ENCODE data around the gene IL4R. TPM values are rescaled to one million over a fixed set of nuclear protein-coding genes. Genes with fewer than 3 reads are reported as not detected.

IL4R gene
- total and polyA plus RNA-seq, 2 of the 13 experiments (the other 11 are each of a cell fraction or from before 2014, with no cell fraction given): 15.9 to 49.6 TPM

GRCh38 chr16:27313422-27314160 is at the start of gene IL4R (continued):
- TF ChIP-seq PRDM4 (CRISPR knock-in tag; IDR thresholded peaks at IDR 0.05; ENCODE audit: borderline replicate concordance) (no peak), DRAP1 (CRISPR knock-in tag; IDR thresholded peaks at IDR 0.05) (peak; percentile 77), ZUFSP (CRISPR knock-in tag; IDR thresholded peaks at IDR 0.05; ENCODE audit: borderline replicate concordance) (no peak), CEBPB (IDR thresholded peaks at IDR 0.05; ENCODE audit: borderline replicate concordance, low read depth, low read length) (peak; percentile 72; the same call in 1 of the 2 replicates), ZFY (CRISPR knock-in tag; IDR thresholded peaks at IDR 0.05) (peak; percentile 93), ZNF83 (CRISPR knock-in tag; IDR thresholded peaks at IDR 0.05; ENCODE audit: borderline replicate concordance) (no peak), ADNP (CRISPR knock-in tag; IDR thresholded peaks at IDR 0.05) (no peak), HOMEZ (CRISPR knock-in tag; IDR thresholded peaks at IDR 0.05; ENCODE audit: low read depth) (peak; percentile 72), SP1 (IDR thresholded peaks at IDR 0.05) (no peak), SP1 (CRISPR knock-in tag; IDR thresholded peaks at IDR 0.05) (peak; percentile 46; the same call in 1 of the 2 replicates), TOE1 (CRISPR knock-in tag; IDR thresholded peaks at IDR 0.05) (0 out of 2 replicates have a peak, but pooled peaks have one; percentile 13), EED (CRISPR knock-in tag; IDR thresholded peaks at IDR 0.05) (no peak), ZNF619 (CRISPR knock-in tag; IDR thresholded peaks at IDR 0.05) (no peak), PATZ1 (CRISPR knock-in tag; IDR thresholded peaks at IDR 0.05) (peak; percentile 94), SALL1 (CRISPR knock-in tag; IDR thresholded peaks at IDR 0.05) (peak; percentile 88), ZNF383 (CRISPR knock-in tag; IDR thresholded peaks at IDR 0.05; ENCODE audit: borderline replicate concordance) (no peak), PLRG1 (conservative IDR thresholded peaks at IDR 0.05) (no peak), FLYWCH1 (CRISPR knock-in tag; IDR thresholded peaks at IDR 0.05) (no peak), ATAD3A (CRISPR knock-in tag; IDR thresholded peaks at IDR 0.05) (no peak), RAD21 (CRISPR knock-in tag; IDR thresholded peaks at IDR 0.05) (peak; percentile 23), ZNF274 (CRISPR knock-in tag; IDR thresholded peaks at IDR 0.05) (peak; percentile 85; the same call in 1 of the 2 replicates)

Data from HepG2 (cell line).